Parathyroid adenoma (tissue), 2 donors: ENCODE data around the gene STARD10.

Source experiments
- H2AFZ ChIP-seq: fragments of 300-600 bp; sonication (generic); one replicate; pipeline ENCODE4 v1.7.0; 2017; ENCODE audit warnings: antibody characterized with exemption, mild to moderate bottlenecking
- H3K27ac ChIP-seq: fragments of 300-600 bp; sonication (generic); one replicate; pipeline ENCODE4 v1.7.0; 2017
- H3K27me3 ChIP-seq: fragments of 300-600 bp; sonication (generic); one replicate; pipeline ENCODE4 v1.7.0; 2017; ENCODE audit warnings: low read length; ENCODE audit not compliant: control insufficient read depth, insufficient read depth
- H3K36me3 ChIP-seq: fragments of 300-600 bp; sonication (generic); one replicate; pipeline ENCODE4 v1.7.0; 2017; ENCODE audit warnings: low read length; ENCODE audit not compliant: control insufficient read depth, insufficient read depth
- H3K4me1 ChIP-seq: fragments of 300-600 bp; sonication (generic); one replicate; pipeline ENCODE4 v1.7.0; 2017; ENCODE audit warnings: control low read depth
- H3K4me2 ChIP-seq: fragments of 300-600 bp; sonication (generic); one replicate; pipeline ENCODE4 v1.7.0; 2017; ENCODE audit warnings: low read length
- H3K4me3 ChIP-seq: fragments of 300-600 bp; sonication (generic); one replicate; pipeline ENCODE4 v1.7.0; 2017; ENCODE audit warnings: low read depth, low read length
- H3K79me2 ChIP-seq: fragments of 300-600 bp; sonication (generic); one replicate; pipeline ENCODE4 v1.7.0; 2017; ENCODE audit warnings: control low read depth
- H3K9ac ChIP-seq: fragments of 300-600 bp; sonication (generic); one replicate; pipeline ENCODE4 v1.7.0; 2017; ENCODE audit warnings: mild to moderate bottlenecking
- H3K9me3 ChIP-seq: fragments of 300-600 bp; sonication (generic); one replicate; pipeline ENCODE4 v1.7.0; 2017; ENCODE audit warnings: low read length; ENCODE audit not compliant: control insufficient read depth
- CTCF ChIP-seq: fragments of 300-600 bp; sonication (generic); IDR thresholded peaks from one replicate; pipeline ENCODE4 v1.7.0; 2017; ENCODE audit warnings: antibody characterized with exemption, mild to moderate bottlenecking
- donor health status: primary hyperparathyroidism.

STARD10 gene

DNA sequence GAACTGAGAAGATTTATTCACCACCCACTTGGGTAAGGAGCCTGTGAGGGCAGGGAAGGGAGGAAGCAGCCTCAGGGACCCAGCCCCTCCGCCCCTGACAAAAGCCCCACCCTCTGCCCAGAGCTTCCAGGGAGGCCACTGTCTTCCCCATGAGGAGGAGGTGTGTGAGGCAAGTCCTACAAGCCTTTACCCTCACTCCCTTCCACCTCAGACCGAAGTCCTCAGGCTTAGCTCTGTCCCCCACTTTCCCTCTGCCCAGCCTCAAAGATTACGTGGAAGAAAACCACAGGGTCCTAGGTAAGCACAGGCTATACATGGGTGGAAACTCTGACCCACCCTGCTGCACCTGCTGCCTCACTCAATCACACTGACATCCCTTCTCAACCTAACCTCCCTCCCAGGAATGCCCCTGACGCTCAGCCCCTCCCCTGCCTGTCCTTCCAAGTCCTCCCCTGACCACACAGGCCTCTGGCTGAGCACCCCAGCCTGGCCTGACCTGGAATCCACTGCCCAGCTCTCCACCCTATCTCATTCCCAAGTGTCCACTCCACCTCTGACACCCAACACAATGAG lies 38.0 kb downstream of the STARD10 start:
- Histone ChIP-seq H2AFZ (no peak overlapping the region), H3K4me1 (peaks cover 4% of the 10 kb centered on the region), H3K4me3 (no peak overlapping the region), H3K9me3 (no peaks in the 10 kb centered on the region), H3K27me3 (no peaks in the 10 kb centered on the region), H3K9ac (no peak overlapping the region), H3K36me3 (no peaks in the 10 kb centered on the region), H3K79me2 (no peaks in the 10 kb centered on the region), H3K27ac (no peak overlapping the region), H3K4me2 (no peak overlapping the region)
- no peak for TF ChIP-seq CTCF

- H3K27ac ChIP-seq: no peak overlapping the region
- H3K4me2 ChIP-seq: no peak overlapping the region
- TF ChIP-seq CTCF: no peak
- H3K36me3 ChIP-seq: no peaks in the 10 kb centered on the region
- no peak overlapping the region for H3K9ac ChIP-seq
- H3K27me3 ChIP-seq: no peaks in the 10 kb centered on the region
- H3K79me2 ChIP-seq: no peaks in the 10 kb centered on the region
- peaks cover 4% of the 10 kb centered on the region for H3K4me1 ChIP-seq
- no peaks in the 10 kb centered on the region for H3K9me3 ChIP-seq
- H3K4me3 ChIP-seq: no peak overlapping the region
- H2AFZ ChIP-seq: no peak overlapping the region
Measured at GRCh38 chr11:72754544-72755155, 39.2 kb downstream of the STARD10 start.

GRCh38 chr11:72754149-72754543 lies 39.7 kb downstream of the STARD10 start:
- H3K27me3 ChIP-seq: no peaks in the 10 kb centered on the region
- H3K36me3 ChIP-seq: no peaks in the 10 kb centered on the region
- no peaks in the 10 kb centered on the region for H3K9me3 ChIP-seq
- no peak overlapping the region for H3K4me2 ChIP-seq
- H3K27ac ChIP-seq: no peak overlapping the region
- H3K9ac ChIP-seq: no peak overlapping the region
- H3K4me1 ChIP-seq: peaks cover 4% of the 10 kb centered on the region
- H2AFZ ChIP-seq: no peak overlapping the region
- H3K4me3 ChIP-seq: no peak overlapping the region
- no peak for TF ChIP-seq CTCF
- H3K79me2 ChIP-seq: no peaks in the 10 kb centered on the region

- H3K9me3 ChIP-seq: no peaks in the 10 kb centered on the region
- H3K9ac ChIP-seq: no peak overlapping the region
- H3K79me2 ChIP-seq: no peaks in the 10 kb centered on the region
- no peak for TF ChIP-seq CTCF
- no peak overlapping the region for H3K27ac ChIP-seq
- no peak overlapping the region for H2AFZ ChIP-seq
- H3K4me1 ChIP-seq: peaks cover 4% of the 10 kb centered on the region
- no peak overlapping the region for H3K4me3 ChIP-seq
- no peaks in the 10 kb centered on the region for H3K36me3 ChIP-seq
- no peaks in the 10 kb centered on the region for H3K27me3 ChIP-seq
- H3K4me2 ChIP-seq: no peak overlapping the region
Measured at GRCh38 chr11:72753341-72754148, 40.3 kb downstream of the STARD10 start.
